Esophagus muscularis mucosa (tissue), 3 donors: ENCODE results near the gene RAD51B.

Experiments
- POLR2A ChIP-seq: fragments of 450-650 bp; IDR thresholded peaks from one replicate; pipeline ENCODE4 v1.6.1; 2017; ENCODE audit warnings: antibody characterized with exemption, moderate library complexity, mild to moderate bottlenecking, low read depth
- POLR2AphosphoS5 ChIP-seq, 2 donors: sonication (generic); formaldehyde crosslinking; IDR thresholded peaks; one replicate each; pipeline ENCODE4 v1.6.1; 2017; ENCODE audit warnings: antibody characterized with exemption in 2 of 2
- TF ChIP-seq, protein P1 (sequence below), 3 experiments: fragments of 200-600 bp in 2 of 3; fragments of 450-650 bp in 1 of 3; sonication (generic) in 2 of 3; IDR thresholded peaks; one replicate each; pipeline ENCODE4 v1.5.1; 2017 to 2019; ENCODE audit warnings: antibody characterized with exemption in 3 of 3, mild to moderate bottlenecking in 2 of 3, moderate library complexity in 1 of 3

DNA sequence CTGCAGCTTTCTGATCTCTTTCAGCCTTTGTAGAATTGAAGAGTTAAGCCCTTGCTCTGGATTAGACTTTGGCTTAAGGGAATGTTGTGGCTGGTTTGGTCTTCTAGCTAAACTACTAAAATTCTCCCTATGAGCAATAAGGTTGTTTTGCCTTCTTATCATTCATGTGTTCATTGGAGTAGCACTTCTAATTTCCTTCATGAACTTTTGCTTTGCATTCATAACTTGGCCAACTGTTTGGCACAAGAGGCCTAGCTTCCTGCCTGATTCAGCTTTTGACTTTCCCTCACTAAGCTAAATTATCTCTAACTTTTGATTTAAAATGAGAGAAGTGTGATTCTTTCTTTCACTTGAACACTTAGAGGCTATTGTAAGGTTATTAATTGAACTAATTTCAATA lies 384.3 kb downstream of the RAD51B start:
- TF ChIP-seq, protein P1, sequence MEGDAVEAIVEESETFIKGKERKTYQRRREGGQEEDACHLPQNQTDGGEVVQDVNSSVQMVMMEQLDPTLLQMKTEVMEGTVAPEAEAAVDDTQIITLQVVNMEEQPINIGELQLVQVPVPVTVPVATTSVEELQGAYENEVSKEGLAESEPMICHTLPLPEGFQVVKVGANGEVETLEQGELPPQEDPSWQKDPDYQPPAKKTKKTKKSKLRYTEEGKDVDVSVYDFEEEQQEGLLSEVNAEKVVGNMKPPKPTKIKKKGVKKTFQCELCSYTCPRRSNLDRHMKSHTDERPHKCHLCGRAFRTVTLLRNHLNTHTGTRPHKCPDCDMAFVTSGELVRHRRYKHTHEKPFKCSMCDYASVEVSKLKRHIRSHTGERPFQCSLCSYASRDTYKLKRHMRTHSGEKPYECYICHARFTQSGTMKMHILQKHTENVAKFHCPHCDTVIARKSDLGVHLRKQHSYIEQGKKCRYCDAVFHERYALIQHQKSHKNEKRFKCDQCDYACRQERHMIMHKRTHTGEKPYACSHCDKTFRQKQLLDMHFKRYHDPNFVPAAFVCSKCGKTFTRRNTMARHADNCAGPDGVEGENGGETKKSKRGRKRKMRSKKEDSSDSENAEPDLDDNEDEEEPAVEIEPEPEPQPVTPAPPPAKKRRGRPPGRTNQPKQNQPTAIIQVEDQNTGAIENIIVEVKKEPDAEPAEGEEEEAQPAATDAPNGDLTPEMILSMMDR (IDR thresholded peaks at IDR 0.05), result no peak
- TF ChIP-seq POLR2AphosphoS5 (IDR thresholded peaks at IDR 0.05) (no peak), POLR2A (no peak)
